ENCODE measurements around the gene HGD. TPM values are rescaled to one million over a fixed set of nuclear protein-coding genes. Genes with fewer than 3 reads are reported as not detected.
"Not testable (repeated sequence)": the region's sequence is repeated elsewhere in the genome, so short reads cannot be mapped to it uniquely, and the experiment has no call there.

The HGD gene
- polyA plus RNA-seq (2013, experiment 1 of 2; ENCODE audit: insufficient read length), result 0.51 TPM
- polyA plus RNA-seq (2013, experiment 2 of 2; ENCODE audit: insufficient read length), result 0.41 TPM

DNA sequence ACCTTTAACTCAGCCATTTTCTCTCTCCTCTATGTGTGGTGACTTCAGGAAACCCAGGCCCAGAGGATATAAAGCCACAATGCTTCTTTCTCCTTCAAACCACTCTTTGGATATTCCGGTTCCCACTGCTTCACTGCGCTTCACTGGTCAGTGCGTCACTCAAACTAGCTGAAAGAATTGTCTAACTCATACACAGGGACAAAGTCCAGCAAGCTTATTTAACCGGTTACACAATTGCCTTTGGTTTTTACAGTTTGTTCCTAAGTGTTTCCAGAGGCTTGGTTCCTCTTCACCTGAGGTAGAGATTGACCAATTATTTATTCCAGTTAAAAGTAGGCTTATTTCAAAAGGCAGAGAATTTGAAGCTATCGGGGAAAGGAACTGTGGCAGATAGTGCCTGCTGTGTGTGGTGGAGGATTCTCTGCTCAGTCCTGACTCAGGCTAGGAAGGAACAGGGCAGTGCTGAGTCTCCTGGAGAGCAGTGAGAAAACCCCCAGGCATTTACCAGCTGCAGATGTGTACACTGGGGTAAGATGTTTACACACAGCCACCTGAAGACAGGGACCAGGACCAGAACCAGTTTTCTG lies at the start of gene HGD:
TSS of gene HGD (minus strand) at position 145 of the 587 bp plus-strand sequence. CDS start at position 17, 128 bp downstream.
- no peak for DNase-seq

- DNase-seq, result no peak
These were observed 48.8 kb upstream of the HGD start for GRCh38 chr3:120730576-120731542.

GRCh38 chr3:120726791-120727190 lies 44.8 kb upstream of the HGD start:
- peak; percentile 4 for DNase-seq

DNA sequence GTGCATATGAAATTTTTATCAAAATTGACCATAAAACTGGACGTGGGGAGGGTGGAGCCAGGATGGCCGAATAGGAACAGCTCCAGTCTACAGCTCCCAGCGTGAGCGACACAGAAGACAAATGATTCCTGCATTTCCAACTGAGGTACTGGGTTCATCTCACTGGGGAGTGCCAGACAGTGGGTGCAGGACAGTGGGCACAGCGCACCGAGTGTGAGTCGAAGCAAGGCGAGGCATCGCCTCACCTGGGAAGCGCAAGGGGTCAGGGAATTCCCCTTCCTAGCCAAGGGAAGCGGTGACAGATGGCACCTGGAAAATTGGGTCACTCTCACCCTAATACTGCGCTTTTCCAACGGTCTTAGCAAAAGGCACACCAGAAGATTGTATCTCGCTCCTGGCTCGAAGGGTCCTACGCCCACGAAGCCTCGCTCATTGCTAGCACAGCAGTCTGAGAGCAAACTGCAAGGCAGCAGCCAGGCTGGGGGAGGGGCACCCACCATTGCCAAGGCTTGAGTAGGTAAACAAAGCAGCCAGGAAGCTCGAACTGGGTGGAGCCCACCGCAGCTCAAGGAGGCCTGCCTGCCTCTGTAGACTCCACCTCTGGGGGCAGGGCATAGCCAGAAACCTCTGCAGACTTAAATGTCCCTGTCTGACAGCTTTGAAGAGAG lies 37.3 kb upstream of the HGD start:
- not testable (repeated sequence) for DNase-seq

GRCh38 chr3:120713262-120713661 lies 31.2 kb upstream of the HGD start:
- no peak for DNase-seq

DNA sequence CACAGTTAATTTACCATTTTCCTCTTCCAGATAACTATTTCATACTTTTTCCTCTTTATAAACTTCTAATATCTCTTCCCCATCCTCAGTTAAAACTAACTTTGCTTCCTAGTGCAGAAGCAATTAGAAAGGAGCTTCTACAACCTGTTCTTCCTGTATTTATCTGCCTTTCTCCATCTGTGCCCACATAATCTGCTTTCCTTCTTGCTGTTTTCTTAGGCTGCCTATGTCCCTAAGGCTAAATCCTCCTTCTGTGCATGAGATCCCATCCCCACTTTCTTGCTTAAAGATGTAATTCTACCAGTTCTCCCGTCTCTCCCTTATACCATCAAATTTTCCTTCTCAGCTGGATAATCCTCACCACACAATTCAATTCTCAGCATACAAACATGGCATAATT lies 28.3 kb upstream of the HGD start:
- no peak for DNase-seq

GRCh38 chr3:120708408-120708807 lies 26.4 kb upstream of the HGD start:
- DNase-seq, result no peak

DNA sequence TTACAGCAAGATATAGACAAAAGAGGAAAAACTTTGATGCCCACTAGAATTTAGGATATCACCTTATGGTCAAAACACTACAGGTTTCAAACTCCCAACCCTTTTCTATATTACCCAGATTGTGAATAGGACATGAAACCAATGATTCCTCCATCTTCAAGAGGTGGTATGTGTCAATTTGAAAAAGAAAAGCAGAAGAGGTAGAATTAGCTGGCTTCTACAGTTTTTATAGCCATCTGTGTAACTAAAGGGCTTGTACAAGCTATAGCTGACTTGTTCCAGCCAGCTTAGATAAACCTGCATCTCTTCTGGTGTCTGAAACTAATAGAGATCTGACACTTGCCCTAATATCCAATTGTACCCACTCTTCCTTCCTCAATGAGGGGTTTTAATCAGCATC lies 24.9 kb upstream of the HGD start:
- no peak for DNase-seq

- DNase-seq, result no peak
These were observed 24.0 kb upstream of the HGD start for GRCh38 chr3:120705884-120706582.

- no peak for DNase-seq
These were observed 17.3 kb upstream of the HGD start for GRCh38 chr3:120699333-120699732.

DNA sequence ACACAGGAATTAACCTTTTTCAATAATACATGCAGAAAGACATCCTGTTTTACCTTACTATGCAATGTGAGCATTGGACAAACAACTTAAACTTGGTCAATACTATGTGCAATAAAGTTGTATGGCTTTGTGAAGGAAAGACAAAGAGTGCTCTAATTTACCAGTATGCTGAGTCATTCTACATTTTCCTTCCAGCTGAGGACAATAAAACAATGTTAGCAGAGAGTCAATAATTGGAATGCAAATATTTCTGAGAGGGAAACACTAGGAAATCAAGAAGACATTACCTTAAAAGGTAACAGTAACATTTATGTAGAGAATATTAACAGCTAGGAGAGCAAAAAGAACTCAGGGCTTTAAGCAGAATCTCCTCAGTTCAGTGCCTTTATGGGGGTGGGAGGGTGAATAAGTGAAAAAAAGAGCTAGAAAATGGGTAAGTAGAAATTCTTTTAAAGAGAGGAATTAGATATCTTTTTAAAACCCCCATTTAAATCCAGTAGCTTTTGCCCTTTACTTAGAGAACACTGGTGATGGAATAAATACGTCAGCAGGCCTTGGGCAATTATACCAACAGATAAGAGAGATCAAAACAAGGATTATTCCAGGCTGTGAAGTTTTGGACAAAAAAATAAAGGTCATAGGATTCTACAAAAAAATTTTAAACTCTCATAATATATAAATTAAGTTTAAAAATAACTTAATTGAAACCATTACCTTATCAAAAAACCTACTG lies 11.6 kb upstream of the HGD start:
- peak; percentile 64 for DNase-seq

DNA sequence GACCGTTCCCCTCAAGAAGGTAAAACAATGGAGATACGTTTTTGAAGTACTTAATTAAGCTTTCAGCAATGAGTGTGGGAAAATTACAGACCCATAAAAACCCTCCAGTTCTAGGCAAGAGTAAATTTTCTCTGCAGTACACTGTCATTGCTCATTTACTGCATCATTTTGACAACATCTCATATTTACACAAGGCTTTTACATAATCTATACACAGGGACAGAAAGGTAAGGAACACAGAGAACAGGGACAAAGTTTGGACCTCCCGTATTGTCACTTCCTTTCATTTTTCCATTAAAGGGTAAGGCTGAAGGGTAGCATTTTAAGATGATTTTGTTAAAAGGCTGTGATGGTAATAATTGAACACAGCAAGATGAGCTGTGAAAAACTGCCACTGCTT lies 7.4 kb upstream of the HGD start:
- no peak for DNase-seq

DNA sequence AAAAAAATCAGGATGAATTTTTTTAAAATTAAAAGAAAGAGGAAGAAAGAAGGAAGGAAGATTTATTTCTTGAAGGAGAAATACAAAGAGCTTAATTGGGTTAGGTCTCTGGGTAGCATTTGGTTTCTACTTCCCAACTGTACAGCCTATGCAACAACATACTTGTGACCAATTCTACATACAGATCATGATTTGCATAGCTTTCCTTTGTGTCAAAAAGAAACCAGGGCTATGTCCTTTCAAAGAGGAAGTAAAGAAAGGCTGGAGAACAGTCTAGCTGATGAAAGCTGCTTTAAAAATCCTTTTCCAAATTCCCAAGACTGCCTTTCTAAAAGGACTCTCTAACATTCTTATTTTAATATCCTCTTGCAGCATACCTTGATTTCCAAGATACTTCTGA lies 6.1 kb upstream of the HGD start:
- DNase-seq, result peak; percentile 89

DNA sequence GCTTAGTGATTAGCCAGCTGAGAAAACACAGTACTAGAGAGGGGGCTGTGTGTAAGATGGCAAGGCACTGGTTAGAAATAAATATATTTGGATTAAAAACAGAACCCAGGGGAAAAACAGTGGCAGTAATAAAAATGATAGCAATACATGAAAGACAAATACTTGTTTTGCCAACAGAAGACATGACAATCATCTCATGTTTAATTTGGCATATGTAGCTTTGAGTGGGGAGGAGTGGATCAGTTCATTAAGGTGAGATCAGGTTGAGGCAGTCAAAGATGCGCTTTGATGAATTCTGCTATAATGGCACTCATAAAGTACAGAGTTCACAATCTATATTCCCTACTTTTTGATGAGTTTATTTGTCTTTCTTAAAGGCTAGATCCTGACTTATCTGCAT lies 3.4 kb upstream of the HGD start:
- DNase-seq, result no peak

- DNase-seq, result no peak
These were observed 2.9 kb upstream of the HGD start for GRCh38 chr3:120684896-120685295.

DNA sequence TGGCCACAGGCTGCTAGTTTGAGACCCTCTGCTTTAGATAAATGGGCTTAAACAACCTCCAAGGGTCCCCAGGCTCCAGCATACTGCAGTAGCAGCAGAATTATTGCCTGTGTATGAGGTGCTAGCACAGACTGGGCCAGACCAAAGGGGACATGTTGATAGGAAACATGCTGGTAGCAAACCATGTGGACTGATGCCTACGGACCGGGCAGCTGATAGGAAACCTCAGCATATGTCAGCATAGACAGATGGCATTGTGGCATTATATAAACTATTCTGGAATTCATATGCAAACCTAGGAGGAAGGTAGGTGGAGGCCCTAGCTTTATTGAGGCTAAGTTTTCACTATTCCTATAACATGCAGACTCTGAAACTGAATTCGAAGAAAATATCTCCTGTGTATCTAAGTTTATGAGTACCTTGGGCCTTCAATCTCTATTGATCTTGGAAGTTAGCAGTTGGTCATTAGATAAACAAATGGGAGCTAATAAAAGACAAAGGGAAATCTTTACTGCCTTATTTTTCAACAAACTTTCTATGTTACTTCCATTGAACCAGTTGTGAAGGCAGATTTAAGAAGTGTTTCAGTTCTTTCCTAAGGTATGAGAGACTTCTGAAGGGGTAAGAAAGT lies 1.7 kb upstream of the HGD start:
- DNase-seq, result no peak

- no peak for DNase-seq
These were observed 1.2 kb upstream of the HGD start for GRCh38 chr3:120683213-120683612.

GRCh38 chr3:120681506-120682038 lies 467 bp downstream of the HGD start:
- DNase-seq, result no peak

DNA sequence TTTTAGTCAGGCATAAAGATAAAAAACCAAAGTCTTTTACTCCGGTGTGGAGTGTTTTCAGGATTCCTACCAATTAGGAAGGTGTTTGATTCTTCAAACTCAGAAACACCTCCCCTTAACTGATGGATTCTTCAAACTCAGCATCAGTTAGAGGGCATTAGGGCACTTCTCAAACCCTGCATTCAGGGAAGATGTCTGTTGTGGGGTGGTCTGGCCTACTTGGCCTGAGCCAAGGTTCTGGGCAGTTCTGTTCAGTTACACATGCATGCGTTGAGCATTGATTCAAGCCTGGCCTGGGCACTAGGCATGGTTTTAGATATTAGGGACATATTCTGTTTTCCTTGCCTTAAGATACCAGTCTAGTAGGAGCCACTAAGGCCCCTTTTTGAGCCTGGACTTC lies 1.0 kb downstream of the HGD start:
- no peak for DNase-seq

DNA sequence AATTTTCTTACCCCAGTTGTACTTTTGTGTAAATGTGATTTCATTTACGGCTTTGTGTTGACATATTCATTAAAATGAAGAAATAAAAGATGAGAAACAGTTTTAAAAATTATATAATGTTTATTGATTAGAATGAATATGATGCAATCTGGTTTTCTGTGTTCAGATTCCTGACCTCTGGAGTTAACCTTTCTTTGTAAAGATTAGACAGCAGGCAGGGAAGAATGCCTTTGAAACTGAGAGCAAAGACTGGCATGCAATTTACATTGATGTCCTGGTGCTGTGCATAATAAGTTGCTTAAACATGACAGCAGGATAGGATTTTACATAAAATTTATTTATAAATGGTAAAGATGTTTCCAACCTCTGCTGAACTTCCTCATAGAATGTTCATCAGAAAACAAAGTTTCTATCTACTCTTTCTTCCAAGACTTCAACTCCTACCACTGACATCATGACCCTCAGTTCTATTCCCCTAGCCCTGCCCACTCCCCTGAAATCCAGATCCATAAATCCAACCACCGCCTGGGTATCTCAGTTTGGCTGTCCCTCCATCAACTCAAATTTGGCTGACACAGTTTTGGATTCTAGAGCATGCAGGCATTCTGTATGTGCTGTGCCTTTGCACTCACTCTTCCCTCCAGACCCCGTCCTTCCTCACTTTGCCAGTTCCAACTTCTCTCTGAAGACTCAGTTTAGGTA lies 1.7 kb downstream of the HGD start:
- no peak for DNase-seq

Measured in fibroblast of skin of back (primary cell).